H54 (cell line): ENCODE results near the gene KIF4A.

Source experiments
- DNase-seq: peaks from one replicate; pipeline ENCODE4 v3.0.0; 2011; ENCODE audit warnings: low spot score, mixed read lengths; ENCODE audit not compliant: insufficient read length
- FAIRE-seq: peaks from 3 replicates; lab custom pipeline; 2011; peaks lifted over from hg19 to GRCh38; lab: Jason Lieb, UNC
- POLR2A ChIP-seq: IDR thresholded peaks from 2 replicates; pipeline ENCODE4 v1.6.1; 2011; ENCODE audit warnings: low read depth, mild to moderate bottlenecking, low read length

Gene KIF4A

DNA sequence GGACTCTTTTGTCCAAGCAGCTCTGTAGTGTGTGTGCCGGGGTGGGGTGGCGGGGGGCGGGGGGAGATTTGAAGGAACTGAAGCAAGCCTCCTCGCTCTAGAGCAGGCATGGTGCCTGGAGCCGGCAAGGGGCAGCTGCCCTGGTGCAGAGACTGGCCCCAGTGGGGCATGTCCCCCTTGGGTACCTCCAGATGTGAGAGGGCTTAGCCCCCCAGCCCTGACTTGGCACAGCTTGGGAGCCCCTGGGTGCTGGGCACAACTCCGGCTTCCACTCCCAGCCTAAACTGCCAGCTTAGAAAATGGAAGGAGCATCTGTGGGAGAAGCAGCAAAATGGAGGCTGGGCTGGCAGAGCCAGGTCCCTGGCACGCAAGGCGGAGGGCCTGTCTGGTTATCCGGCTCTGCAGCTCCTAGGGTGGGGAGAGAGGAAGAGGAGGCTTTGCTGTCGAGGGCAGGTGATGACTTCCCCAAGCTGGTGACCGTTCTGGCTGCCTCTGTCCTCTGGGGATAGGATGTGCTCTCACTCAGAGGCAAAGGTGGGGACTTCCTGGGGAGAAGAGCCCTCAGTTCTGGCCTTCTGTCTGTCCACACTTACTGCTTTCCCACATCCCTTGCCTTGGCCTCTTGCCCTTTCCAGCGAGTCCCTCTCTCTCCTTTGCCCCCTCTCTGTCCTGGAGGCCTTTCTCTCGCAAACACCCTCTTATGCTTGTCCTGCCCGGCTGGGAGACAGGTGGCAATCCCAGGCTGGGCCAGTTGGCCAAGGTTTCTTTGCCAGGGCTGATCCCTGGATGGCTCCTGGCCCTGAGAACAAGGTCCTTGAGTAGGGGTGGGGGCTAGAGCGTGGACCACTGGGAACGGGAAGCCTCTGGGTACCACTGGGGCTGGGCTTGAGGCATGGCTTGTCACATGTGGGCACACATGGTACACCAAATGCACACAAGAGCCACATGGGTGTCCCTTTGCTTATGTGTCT is 156.8 kb downstream of the KIF4A start:
- FAIRE-seq (no peak), DNase-seq (no peak)
- TF ChIP-seq POLR2A, result no peak

DNA sequence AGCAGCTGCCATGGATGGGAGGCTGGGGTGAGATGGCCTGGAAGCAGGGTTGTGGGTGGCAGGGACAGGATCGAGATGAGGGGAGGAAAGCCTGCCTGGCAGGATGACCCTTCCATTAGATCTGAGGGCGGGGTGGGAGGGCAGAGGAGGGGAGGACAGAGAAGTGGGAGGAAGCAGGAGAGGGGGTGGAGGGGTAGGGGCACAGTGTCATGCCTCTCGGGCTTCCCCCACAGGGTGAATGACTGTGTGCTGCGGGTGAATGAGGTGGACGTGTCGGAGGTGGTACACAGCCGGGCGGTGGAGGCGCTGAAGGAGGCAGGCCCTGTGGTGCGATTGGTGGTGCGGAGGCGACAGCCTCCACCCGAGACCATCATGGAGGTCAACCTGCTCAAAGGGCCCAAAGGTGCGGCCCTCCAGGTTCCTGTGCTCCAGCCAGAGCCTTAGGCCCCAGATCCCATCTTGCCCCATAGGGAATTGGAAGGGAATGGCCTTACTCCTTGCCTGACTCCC is 159.6 kb downstream of the KIF4A start:
- FAIRE-seq, result no peak
- TF ChIP-seq POLR2A, result no peak
- DNase-seq, result no peak

DNA sequence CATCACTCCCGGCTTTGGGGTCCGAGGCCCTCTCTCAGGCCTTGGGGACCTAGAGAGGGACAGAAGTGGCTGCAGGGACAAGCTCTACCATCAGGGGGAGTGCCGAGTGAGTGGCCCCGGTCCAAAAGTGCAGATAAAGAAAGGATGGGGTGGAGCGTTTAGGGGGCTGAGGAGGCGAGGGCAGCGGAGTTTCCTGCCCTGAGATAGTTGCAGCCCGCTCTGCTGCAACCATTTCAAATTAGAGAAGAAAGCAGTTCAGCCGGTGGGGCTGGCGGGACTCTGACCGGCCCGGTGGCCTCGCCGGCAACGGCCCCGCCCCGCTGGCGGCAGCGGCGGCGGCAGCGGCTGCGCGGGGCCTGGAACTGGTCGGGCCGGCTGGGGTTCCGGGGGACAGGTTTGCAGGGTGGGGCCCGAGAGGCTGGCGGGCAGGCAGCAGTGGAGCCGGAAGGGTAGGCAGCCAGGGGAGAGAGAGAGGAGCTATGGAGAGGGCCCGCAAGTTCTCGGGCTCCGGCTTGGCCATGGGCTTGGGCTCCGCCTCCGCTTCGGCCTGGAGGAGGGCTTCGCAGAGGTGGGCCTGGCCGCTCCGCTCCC is 162.3 kb downstream of the KIF4A start:
- FAIRE-seq (no peak), DNase-seq (peak; percentile 60)
- no peak for TF ChIP-seq POLR2A

DNA sequence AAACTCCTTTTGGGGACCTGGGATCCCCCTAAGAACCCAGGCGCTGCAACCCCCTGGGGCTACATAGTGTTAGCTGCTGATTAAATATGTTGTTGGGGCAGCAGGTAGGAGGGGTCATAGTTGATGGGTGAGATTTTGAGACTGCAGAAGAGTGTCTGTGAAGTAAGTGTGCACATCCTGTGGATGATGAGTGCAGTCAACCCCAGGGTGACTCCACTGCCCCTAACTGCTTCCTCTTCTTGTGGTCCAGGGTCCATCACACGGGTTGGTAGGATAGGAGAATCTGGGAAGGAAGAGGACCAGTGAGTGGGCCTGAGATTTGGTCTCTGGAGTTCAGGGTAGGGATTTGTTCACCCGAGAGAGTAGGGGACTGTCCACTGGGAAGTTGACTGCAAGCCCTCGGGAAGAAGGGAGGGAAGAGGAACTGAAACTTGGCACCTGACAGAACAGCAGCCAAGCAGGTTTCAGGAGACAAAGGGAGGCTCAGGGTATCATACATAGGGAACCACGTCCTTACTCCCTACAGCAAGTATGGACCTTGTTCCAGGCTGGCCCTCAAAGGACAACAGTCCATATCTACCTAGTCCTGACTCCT is 163.2 kb downstream of the KIF4A start:
- no peak for TF ChIP-seq POLR2A
- FAIRE-seq (no peak), DNase-seq (no peak)

DNA sequence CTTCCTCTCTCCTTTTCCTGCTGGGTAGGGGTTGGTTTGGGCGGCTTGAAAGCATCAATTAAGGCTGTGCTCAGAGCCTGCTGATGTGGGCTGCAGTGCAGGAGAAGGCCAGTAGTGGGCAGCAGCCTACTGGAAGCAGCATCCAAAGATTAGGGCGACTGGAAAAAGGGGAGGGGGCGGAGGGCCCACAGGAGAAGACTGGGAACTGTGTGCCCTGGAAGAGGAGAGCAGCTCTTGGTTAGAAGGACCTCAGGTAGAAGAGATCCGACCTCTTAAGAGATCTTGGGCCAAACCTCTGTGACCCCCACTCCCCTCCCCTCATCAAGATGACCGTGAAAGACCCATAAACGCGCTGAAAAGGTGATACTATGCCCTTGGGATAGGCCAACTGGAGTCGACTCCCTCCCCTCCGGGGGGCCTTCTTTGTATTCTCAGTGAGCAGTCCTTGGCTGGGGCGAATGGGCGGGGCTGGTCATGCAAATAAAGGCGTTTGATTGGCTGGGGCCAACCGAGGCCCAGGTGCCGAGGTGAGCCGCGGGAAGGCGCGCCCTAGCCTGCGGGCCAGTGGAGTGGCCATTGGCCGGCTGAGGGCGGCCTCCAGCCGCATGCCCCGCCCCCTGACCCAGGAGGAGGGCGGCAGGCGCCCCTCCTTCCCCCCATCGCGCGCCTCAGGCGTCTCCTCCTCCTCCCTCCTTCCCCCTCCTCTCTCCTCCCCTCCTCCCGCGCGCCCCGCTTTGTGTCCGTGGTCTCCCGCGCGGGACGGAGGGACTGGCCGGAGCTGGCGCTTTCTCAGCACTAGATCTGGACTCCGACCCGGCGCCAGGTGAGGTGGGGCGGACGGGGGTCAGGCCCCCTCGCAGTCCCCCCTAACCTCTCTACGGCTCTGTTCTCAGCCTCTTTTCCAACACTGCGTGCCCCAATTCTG is 164.8 kb downstream of the KIF4A start:
- TF ChIP-seq POLR2A, result no peak
- FAIRE-seq, result no peak
- no peak for DNase-seq

DNA sequence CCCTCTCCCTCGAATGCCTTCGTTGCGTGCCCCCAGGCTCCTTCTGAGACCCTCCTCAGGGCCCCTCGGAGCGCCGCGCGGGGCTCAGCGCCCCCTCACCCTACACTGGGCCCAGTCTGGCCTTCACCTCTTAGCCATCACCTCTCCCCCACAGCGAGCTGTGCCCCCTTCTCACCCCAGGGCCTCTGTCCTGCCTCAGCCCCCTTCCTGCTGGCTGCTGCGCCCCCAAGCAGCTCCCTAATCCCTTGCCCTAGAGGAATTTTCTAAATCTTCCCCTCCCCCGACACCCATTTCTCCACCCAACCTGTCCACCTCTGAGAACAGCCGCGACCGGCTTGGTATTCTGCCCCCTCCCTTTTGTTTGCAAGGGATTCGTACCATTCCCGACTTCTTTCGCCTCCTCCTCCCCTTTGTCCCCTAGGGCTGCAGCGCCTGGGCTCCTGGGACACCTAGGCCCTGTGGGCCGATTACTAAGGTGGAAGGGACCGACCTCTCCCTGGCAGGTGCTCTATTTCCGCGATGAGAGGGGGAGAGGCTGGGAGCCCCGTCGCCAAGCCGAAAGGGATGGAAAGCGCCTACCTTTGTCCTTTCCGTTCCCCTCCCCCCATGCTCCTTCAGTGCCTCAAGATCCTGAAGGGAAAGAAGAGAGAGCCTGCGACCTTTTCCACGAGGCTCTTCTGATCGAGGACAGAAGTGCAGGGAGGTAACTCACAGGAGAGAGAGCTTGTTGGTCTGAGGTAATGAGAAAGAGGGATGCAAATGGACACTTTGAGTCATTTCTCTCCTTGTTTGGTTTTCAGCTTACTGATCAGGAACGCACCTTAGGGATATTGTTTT is 165.7 kb downstream of the KIF4A start:
- DNase-seq, result no peak
- no peak for TF ChIP-seq POLR2A
- FAIRE-seq, result no peak

DNA sequence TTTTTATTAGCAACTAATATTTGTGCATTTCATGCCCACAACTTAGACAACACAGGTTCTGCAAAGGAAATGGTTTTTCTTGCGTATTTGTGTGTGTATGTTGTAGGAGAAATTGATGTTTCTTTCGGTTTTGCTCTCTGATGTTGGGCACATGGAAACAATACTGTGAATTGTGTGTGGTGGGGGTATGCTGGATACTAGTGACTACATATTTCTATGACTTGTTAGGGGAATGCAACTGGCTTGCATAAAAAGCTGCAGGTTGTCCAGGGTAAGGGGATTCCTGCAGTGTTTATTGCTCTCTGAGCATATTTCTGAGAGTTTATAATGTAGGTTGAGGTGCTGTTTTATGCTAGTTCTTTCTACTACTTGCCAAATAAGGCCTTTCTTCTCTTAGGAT is 166.4 kb downstream of the KIF4A start:
- TF ChIP-seq POLR2A, result no peak
- FAIRE-seq (no peak), DNase-seq (no peak)

DNA sequence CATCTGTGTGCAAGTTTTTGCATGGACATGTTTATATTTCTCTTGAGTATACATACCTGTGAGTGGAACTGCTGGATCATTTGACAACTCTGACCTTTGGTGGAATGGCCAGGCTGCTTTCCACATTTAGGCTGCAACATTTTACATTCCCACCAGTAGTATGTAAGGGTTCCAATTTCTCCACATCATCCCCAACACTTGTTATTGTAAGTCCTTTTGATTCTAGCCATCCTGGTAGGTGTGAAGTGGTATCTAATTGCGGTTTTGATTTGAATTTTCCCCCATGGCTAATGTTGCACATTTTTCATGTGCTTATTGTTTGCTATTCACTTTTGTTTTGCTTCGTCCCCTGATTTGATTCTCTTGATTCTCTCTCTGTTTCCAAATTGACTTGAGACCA is 171.1 kb downstream of the KIF4A start:
- no peak for DNase-seq
- no peak for TF ChIP-seq POLR2A
- FAIRE-seq, result no peak

DNA sequence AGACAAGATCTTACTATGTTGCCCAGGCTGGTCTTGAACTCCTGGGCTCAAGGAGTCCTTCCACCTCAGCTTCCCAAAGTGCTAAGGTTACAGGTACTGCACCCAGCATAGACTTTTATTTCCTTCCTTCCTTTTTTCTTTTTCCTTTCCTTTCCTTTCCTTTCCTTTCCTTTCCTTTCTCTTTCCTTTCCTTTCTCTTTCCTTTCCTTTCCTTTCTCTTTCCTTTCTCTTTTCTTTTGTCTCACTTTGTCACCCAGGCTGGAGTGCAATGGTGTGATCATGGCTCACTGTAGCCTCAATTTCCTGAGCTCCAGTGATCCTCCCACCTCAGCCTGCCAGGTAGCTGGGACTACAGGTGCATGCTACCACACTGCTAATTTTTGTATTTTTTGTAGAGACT is 174.1 kb downstream of the KIF4A start:
- no peak for FAIRE-seq
- no peak for TF ChIP-seq POLR2A
- no peak for DNase-seq

DNA sequence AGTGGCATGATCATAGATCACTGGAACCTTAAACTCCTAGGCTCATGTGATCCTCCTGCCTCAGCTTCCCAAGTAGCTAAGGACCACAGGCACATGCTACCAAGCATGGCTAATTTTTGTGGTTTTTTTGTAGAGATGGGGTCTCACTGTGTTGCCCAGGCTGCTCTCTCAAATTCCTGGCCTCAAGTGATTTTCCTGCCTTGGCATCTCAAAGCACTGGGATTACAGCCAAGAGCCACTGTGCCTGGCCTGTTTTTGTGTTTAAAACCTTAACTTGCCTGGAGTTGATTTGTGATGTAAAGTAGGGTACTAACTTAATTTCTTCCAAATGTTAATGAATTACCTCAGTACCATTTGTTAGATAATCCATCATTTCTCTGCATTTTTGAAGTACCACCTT is 177.1 kb downstream of the KIF4A start:
- FAIRE-seq (no peak), DNase-seq (no peak)
- TF ChIP-seq POLR2A, result no peak

DNA sequence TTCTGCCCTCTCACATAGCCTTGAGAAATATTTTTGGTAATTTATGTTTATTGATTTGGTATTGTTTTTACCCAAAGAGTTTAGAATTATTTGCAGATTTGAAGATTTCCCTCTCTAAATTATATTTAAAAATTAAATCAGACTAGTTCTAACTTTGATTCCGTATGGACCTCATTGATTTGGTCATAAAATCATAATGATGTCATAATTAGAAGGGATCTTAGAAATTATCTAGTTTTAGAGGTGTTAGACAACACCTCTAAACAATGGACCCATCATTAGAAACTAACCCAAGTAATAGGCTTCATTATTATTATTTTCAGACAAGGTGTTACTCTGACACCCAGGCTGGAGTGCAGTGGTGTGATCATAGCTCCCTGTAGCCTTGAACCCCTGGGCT is 178.8 kb downstream of the KIF4A start:
- no peak for FAIRE-seq
- DNase-seq, result no peak
- no peak for TF ChIP-seq POLR2A
